Esophagus muscularis mucosa (tissue), 4 donors: Measurements from ENCODE around the gene COL27A1. TPM values are rescaled to one million over a fixed set of nuclear protein-coding genes. Genes with fewer than 3 reads are reported as not detected.

ENCODE experiments used
- DNase-seq: peaks from one replicate; pipeline ENCODE4 v3.0.0-alpha.2; 2017; ENCODE audit errors: extremely low spot score
- H3K27ac ChIP-seq, 4 donors: fragments of 200-600 bp; sonication (generic); replicated peaks in 1 of 4; 1 replicate in 3 of 4; 2 replicates in 1 of 4; pipeline ENCODE4 v1.5.1; 2016 to 2019; ENCODE audit warnings: mild to moderate bottlenecking in 1 of 4
- H3K27me3 ChIP-seq, 4 donors: fragments of 200-600 bp; sonication (generic); one replicate each; pipeline versions ENCODE4 v1.5.1 to v1.6.0; 2016 to 2019
- H3K36me3 ChIP-seq, 4 donors: fragments of 200-600 bp; sonication (generic); one replicate each; pipeline ENCODE4 v1.5.1; 2016 to 2019
- H3K4me1 ChIP-seq, 4 donors: fragments of 200-600 bp; sonication (generic); one replicate each; pipeline ENCODE4 v1.5.1; 2016 to 2019
- H3K4me3 ChIP-seq, 4 donors: fragments of 200-600 bp; sonication (generic); 1 replicate in 2 of 4; 2 replicates in 2 of 4; pipeline ENCODE4 v1.5.1; 2016 to 2019; ENCODE audit warnings: mild to moderate bottlenecking in 4 of 4, moderate library complexity in 1 of 4
- H3K9me3 ChIP-seq, 4 donors: fragments of 200-600 bp; sonication (generic); 1 replicate in 3 of 4; 2 replicates in 1 of 4; pipeline ENCODE4 v1.5.1; 2016 to 2019
- CTCF ChIP-seq, 3 experiments: fragments of 200-600 bp in 2 of 3; fragments of 450-650 bp in 1 of 3; sonication (generic) in 2 of 3; IDR thresholded peaks; one replicate each; pipeline ENCODE4 v1.5.1; 2017 to 2019; ENCODE audit warnings: antibody characterized with exemption in 3 of 3, mild to moderate bottlenecking in 2 of 3, moderate library complexity in 1 of 3
- EP300 ChIP-seq: sonication (generic); formaldehyde crosslinking; IDR thresholded peaks from one replicate; pipeline ENCODE4 v1.6.1; 2017; ENCODE audit warnings: antibody characterized with exemption
- POLR2A ChIP-seq: fragments of 450-650 bp; IDR thresholded peaks from one replicate; pipeline ENCODE4 v1.6.1; 2017; ENCODE audit warnings: antibody characterized with exemption, moderate library complexity, mild to moderate bottlenecking, low read depth
- POLR2AphosphoS5 ChIP-seq, 2 donors: sonication (generic); formaldehyde crosslinking; IDR thresholded peaks; one replicate each; pipeline ENCODE4 v1.6.1; 2017; ENCODE audit warnings: antibody characterized with exemption in 2 of 2
- WGBS: methylation state at CpG from one replicate; pipeline ENCODE4 v1.1.5; 2018; 5-methylcytosine and 5-hydroxymethylcytosine counted together
- intact Hi-C: fragments of 100-400 bp; cut with DNase I; formaldehyde crosslinking; loops from one replicate; pipeline ENCODE4 v1.15.1; 2023
- total RNA-seq, 4 donors: library from RNA; depleted of rRNA; stranded (reverse); fragments of >200 nt; gene quantifications; one replicate each; pipeline versions ENCODE4 v1.1.0 to v1.2.1, GENCODE V29; 2016

The COL27A1 gene
- total RNA-seq, 4 donors from 2014 or later = 1.8 to 3.3 (median 2.7) TPM

- Histone ChIP-seq H3K36me3 (peaks cover 0 to 5% (median 0%) of the 10 kb centered on the region in 4 donors), H3K27ac (no peak overlapping the region), H3K4me1 (peaks cover 23 to 40% (median 24%) of the 10 kb centered on the region in 4 donors), H3K4me3 (no peak overlapping the region), H3K9me3 (no peaks in the 10 kb centered on the region), H3K27me3 (no peaks in the 10 kb centered on the region)
- TF ChIP-seq POLR2A (no peak), EP300 (no peak), POLR2AphosphoS5 (IDR thresholded peaks at IDR 0.05) (no peak), CTCF (IDR thresholded peaks at IDR 0.05) (no peak)
- 50% methylated on average over 8 of the region's 9 CpGs for WGBS
- intact Hi-C loops = no loop called here
- DNase-seq = no peak
Measured at GRCh38 chr9:114207034-114207810, 51.9 kb downstream of the COL27A1 start.

GRCh38 chr9:114207845-114208244 is 52.5 kb downstream of the COL27A1 start:
- Histone ChIP-seq H3K36me3 (peaks cover 0 to 5% (median 0%) of the 10 kb centered on the region in 4 donors), H3K27me3 (no peaks in the 10 kb centered on the region), H3K9me3 (no peaks in the 10 kb centered on the region), H3K4me1 (peaks cover 23 to 40% (median 24%) of the 10 kb centered on the region in 4 donors), H3K27ac (no peak overlapping the region), H3K4me3 (no peak overlapping the region)
- DNase-seq = no peak
- WGBS = 86% methylated on average over 3 of the region's 6 CpGs
- TF ChIP-seq CTCF (IDR thresholded peaks at IDR 0.05) (no peak), POLR2A (no peak), POLR2AphosphoS5 (IDR thresholded peaks at IDR 0.05) (no peak), EP300 (no peak)
- intact Hi-C loops = no loop called here

- peaks cover 0 to 5% (median 0%) of the 10 kb centered on the region in 4 donors for H3K36me3 ChIP-seq
- no peak for DNase-seq
- 100% methylated on average over 11 of the region's 18 CpGs for WGBS
- no peak overlapping the region for H3K27ac ChIP-seq
- no peaks in the 10 kb centered on the region for H3K9me3 ChIP-seq
- TF ChIP-seq POLR2AphosphoS5 (IDR thresholded peaks at IDR 0.05) = no peak
- no peak for TF ChIP-seq EP300
- TF ChIP-seq POLR2A = no peak
- intact Hi-C loops = no loop called here
- peaks cover 23 to 40% (median 24%) of the 10 kb centered on the region in 4 donors for H3K4me1 ChIP-seq
- H3K4me3 ChIP-seq = no peak overlapping the region
- no peaks in the 10 kb centered on the region for H3K27me3 ChIP-seq
Measured at GRCh38 chr9:114209151-114209550, 53.8 kb downstream of the COL27A1 start.

GRCh38 chr9:114210136-114210535 is 54.8 kb downstream of the COL27A1 start:
- no peak for DNase-seq
- intact Hi-C loops = no loop called here
- Histone ChIP-seq H3K36me3 (peaks cover 0 to 5% (median 0%) of the 10 kb centered on the region in 4 donors), H3K4me3 (no peak overlapping the region), H3K9me3 (no peaks in the 10 kb centered on the region), H3K27me3 (no peaks in the 10 kb centered on the region), H3K27ac (no peak overlapping the region), H3K4me1 (peaks cover 28 to 40% (median 30%) of the 10 kb centered on the region in 4 donors)
- TF ChIP-seq CTCF (IDR thresholded peaks at IDR 0.05) (no peak), POLR2AphosphoS5 (IDR thresholded peaks at IDR 0.05) (no peak), POLR2A (no peak), EP300 (no peak)
- 97% methylated on average over 4 of the region's 4 CpGs for WGBS

- no peak for DNase-seq
- Histone ChIP-seq H3K27ac (no peak overlapping the region), H3K36me3 (peaks cover 0 to 5% (median 0%) of the 10 kb centered on the region in 4 donors), H3K27me3 (no peaks in the 10 kb centered on the region), H3K4me3 (no peak overlapping the region), H3K4me1 (peaks cover 28 to 39% (median 32%) of the 10 kb centered on the region in 4 donors), H3K9me3 (no peaks in the 10 kb centered on the region)
- intact Hi-C loops = no loop called here
- no peak for TF ChIP-seq CTCF (IDR thresholded peaks at IDR 0.05)
- WGBS = 60% methylated on average over 1 of the region's 15 CpGs
Measured at GRCh38 chr9:114210691-114211276, 55.4 kb downstream of the COL27A1 start.
